IPS DF 4.7 (cell line): ENCODE data around the gene CROCC2.

Source experiments
- DNase-seq: peaks from one replicate; pipeline ENCODE4 v3.0.0-alpha.2; 2013; ENCODE audit warnings: low spot score; ENCODE audit errors: extremely low read depth

Gene CROCC2

DNA sequence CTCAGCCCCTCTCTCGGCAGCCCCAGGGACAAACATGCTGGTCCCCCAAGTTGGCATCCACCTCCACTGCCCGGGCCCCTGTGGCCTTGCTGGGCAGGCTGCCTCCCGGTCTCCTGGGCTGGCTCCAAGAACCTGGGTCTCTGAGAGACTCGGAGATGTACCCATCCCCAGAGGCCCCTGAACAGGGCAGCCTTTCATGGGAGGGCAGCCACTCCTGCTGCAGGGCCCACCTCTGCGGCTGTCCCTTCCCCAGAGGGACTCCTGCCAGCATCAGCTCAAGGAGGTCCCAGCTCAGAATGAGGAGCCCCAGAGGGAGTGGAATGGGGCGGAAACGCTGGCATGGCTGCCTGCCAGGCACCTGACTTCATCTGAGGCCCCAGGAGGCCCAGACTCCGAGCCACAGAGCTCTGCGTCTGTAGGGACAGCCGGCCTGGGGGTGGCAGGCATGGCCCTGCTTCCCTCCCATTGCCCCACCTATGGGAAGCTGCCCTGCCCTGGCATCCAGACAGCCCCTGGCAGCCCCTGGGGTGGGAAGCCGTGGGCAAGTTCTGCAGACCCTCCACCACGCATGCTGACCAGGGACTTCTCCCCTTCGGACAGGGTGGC, 857 bp upstream of the CROCC2 start:
- DNase-seq = no peak

GRCh38 chr2:240906911-240907590, 915 bp downstream of the CROCC2 start:
- DNase-seq = no peak

DNA sequence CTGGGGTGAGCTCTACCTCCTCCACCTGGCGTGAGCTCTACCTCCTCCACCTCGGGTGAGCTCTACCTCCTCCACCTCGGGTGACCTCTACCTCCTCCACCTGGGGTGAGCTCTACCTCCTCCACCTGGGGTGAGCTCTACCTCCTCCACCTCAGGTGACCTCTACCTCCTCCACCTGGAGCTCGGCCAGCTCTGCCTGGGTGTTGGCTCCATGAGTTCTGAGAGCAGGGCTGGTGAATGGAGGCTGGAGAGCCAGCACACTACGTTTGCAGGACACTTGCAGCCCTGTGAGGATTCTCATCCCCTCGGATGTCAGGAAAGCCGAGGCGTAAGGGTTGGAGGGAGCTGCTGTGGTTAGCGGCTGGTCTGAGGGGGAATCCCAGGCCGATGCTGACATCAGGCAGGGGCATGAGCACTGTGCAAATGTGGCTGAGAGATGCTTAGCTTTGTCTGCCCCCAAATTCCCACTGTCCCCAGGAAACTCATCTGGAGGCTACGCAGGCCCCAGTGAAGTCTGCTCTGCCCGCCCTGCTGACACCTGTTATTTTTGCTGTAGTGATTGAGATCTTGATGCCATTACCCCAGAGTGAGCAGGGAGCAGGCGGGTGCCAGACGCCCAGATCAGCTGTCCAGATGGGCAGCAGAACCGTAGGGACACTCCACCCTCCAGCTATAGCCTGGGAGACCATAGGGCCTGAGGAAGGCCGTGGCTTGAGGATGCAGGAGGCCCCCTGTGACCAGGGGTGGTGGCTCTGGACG, 3.3 kb downstream of the CROCC2 start:
- no peak for DNase-seq

GRCh38 chr2:240911641-240912265, 5.6 kb downstream of the CROCC2 start:
- no peak for DNase-seq

DNA sequence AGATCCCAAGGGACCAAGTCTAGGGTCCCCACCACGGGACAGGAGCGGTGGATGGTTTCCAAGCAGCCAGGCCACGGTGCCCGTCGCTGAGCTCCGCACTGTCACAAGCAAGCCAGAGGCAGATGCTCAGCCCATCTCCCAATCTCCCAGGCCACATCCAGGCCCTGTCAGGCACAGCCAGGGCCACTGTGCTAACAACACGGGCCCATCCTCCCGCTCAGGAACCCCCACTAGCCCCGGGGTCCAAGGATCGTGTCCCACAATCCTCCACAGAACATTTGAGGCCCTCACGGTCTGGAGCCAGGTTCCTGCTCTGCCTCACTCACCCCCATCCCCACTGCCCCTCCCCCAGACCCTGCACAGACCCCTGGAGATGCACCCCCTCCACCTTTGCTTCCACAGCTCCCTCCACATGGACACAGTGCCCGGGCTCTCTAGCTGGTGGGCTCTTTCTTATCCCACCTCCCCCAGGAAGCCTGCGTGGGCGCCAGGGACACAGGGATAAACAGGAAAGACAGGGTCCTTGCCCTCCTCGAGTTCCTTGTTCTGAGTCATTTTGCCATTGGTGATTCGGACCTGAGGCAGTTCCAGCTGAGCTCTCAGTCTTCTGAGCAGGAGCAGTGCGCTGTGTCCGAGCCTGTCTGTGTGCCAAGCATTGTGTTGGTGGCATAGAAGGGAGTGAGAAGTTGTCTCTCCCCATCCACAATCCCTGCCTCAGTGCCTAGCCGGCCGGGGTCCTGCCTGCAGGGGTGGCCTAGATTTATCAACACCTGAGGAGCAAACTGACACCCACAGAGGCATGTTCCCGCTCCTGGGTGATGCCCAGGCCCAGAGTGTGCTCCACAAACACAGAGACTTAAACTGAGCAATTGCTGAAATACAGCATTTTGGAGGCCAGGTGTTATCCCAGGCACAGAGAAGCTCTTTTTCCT, 7.0 kb downstream of the CROCC2 start:
- DNase-seq = no peak

DNA sequence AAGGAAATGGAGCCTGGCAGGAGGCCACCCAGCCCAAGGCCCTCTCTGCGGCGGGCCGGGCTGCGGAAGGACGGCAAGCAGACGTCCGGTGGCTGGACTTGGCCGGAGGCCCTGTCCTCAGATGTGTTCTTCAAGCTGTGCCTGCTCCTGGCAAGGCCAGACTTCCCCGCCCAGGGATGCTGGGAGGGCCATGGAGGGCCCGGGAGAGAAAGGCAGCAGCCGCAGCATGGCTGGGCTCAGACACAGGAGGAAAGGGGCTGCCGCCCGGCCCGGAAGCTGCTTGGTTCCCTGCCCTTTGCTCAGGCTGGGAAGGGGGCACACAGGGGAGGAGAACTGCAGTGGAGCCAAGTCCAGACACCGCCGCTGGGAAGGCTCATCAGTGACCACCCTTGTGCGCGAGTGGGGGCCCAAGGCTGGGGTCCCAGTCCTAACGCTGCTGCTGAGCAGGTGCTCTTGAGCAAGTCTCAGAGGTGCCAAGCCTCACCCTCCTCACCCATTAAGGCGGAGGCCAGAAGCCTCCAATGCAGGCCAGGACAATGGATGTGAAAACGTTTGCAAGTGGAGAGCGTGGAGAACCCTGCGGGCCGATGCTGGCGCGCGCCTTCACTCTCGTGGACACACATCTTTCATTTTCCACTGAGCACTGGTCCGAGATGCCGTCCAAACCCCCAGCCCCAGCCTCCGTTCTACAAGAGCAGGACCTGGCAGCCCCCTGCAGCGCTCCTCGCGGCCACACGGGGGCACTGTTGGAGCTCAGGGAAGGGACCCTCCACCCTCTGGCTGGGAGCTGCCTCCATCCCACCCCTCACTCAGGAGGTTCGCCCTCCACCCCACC, 7.9 kb downstream of the CROCC2 start:
- DNase-seq = peak; percentile 49

DNA sequence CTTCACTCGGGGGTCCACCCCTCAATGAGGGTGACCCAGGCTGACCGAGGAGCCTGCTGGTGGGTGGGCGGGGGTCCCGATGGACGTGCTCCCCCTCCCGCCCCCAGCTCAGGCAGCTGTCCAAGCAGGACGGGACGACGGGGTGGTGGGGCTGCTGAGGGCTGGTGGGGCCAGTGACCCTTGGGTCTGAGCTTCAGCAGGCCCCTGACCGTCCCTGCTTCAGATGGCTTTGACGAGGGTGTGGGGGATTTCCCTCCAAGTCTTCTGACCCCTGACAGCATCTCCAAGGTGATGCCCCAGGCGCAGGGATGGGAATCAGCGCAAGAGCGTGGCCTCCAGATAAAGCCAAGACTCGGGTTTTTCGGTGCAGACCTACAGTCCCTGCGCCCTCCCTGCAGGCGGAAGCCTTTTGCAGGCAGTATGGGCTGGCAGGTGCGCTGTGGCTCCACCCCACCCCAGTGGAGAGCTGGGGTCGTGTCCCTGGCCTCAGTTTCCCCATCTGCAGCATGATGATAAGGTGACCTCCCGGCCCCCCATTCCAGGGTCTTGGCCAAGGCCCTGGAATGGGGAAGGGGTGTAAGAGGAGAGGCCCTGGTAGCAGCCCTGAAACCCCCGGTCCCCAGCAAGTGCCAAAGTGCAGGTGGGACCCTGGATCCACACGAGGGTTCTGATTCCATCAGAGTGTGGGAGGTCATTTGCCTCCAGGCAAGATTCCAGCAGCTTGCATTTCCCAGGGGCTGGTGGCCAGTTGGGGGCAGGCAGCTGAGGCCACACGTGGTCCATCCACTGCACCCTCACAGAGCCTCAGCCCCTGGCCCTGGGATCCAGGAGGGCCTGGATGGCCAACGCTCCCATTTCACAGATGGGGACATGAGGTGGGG, 8.7 kb downstream of the CROCC2 start:
- no peak for DNase-seq

DNA sequence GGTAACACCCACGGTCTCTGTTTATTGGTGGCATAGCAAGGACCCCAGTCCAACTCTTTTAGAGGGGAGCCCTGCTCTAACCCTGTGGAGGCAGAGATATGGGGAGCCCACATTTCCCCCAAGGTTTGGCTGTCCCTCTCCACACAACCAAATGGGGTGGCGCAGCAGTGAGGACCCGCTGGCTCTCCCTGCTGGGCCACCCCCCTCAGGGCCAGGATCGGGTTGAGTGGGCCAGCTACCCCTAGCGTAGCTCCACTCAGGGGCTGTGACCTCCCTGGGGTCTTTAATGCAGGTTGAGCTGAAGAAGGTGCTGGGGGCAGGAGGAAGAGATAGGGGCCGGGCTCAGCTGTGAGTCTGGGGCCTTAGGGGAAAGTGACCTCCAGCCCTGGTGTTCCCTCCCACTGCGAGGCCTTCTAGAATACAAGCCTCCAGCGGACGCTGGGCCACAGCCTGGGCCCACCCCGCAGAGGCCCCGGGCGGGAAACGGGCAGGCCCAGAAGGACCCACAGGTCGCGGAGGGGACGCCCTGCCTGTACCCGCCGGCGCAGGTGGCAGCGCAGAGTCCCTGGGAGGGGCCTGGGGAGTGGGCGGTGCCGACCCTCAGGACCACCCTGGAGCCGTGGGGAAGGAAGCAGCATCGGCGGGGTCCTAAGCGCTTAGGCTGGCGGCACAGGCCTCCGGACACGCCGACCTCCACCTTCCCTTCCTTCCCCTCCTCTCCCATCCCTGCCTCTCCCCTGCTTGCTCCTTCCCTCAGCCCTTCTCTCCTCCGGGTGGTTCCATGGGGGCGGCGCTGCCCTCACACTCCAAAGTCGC, 9.6 kb downstream of the CROCC2 start:
- no peak for DNase-seq

GRCh38 chr2:240916571-240917008, 10.5 kb downstream of the CROCC2 start:
- DNase-seq = no peak

DNA sequence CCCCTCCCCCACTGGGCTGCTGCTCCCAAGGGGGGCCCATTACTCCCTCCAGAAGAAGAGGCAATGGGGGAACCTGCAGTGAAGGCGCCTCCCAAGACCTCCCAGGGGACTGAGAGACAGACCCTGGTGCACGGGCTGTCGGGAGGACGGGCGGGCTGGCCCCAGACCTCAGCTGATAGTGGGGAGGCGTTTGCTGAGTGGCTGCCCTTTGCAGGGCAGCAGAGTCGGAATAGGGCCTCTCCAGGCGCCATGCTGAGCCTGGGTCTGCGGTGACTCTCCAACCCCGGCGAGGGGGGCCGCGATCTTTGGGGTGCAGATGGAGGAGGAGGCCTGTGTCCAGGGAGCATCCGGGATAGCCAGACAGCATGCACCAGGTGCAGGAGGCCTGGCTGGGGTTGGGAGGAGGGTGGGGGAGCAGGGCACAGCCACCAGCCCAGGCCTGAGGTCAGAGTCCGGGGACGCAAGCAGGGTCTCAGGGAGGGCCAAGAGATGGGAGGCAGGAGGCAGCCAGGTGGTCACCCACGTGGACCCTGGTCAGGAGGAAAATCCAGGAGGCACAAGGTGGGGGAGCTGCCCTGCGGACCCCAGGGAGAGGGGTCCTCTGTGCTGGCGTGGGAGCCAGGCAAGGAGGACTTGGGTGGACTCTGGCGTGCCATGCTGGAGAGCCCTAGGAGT, 11.0 kb downstream of the CROCC2 start:
- DNase-seq = no peak

GRCh38 chr2:240917684-240918257, 11.6 kb downstream of the CROCC2 start:
- DNase-seq = no peak

DNA sequence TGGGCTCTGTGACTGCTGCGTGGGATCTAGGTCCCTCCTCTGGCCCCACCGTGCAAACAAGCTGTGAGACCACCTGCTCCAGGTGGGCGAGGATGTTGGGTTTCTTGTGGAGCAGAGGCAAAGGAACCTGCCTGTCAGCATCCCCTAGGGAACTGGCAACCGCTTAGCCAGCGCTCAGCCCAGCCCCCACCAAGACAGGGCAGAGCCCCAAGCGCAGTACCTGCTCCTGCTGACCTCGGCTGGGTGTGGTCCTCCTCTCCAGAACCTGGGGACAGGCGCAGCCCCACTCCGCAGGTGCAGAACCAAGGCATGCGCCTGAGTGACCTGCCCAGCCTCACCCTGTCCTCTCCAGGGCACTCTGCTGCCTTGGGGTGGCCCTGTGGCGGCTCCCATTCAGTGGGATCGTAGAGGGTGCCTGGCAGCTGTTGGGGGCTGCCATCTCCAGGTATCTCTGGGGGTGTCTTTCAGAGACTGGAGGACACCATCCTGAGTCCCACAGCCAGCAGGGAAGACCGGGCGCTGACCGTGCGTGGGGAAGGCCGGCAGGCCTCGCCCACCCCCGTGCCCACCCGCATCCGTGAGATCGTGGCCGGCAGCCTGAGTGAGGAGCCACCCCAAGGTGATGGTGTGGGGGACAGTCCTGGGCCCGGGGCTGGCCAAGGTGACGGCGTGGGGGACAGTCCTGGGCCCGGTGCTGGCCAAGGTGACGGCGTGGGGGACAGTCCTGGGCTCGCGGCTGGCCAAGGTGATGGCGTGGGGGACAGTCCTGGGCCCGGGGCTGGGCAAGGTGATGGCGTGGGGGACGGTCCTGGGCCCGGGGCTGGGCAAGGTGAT, 12.3 kb downstream of the CROCC2 start:
- DNase-seq = no peak

- DNase-seq = no peak
These were observed 13.1 kb downstream of the CROCC2 start for GRCh38 chr2:240919161-240919781.

GRCh38 chr2:240919786-240920782, 13.9 kb downstream of the CROCC2 start:
- no peak for DNase-seq

GRCh38 chr2:240920783-240921231, 14.7 kb downstream of the CROCC2 start:
- no peak for DNase-seq
